Activated naive CD4-positive, alpha-beta T cell treated with anti-CD3 and anti-CD28 coated beads, Interleukin-2, amount 50 U/mL, for 24 hours (primary cell): Measurements from ENCODE around the gene LRRC7.
A peak's percentile ranks its signal among the peaks of the same experiment; 100 is the strongest.

Experiments
- H3K27ac Mint-ChIP-seq: one replicate; pipeline ENCODE4 v1.8.0; 2021; ENCODE audit warnings: mild to moderate bottlenecking, mixed read lengths
- H3K27me3 Mint-ChIP-seq: one replicate; pipeline ENCODE4 v1.8.0; 2021; ENCODE audit warnings: mixed read lengths
- H3K36me3 Mint-ChIP-seq: one replicate; pipeline ENCODE4 v1.8.0; 2021; ENCODE audit warnings: mixed read lengths
- H3K4me1 Mint-ChIP-seq: one replicate; pipeline ENCODE4 v1.8.0; 2021; ENCODE audit warnings: mixed read lengths
- H3K4me3 Mint-ChIP-seq: one replicate; pipeline ENCODE4 v1.8.0; 2021; ENCODE audit warnings: mild to moderate bottlenecking, mixed read lengths
- H3K9me3 Mint-ChIP-seq: one replicate; pipeline ENCODE4 v1.8.0; 2021; ENCODE audit warnings: mixed read lengths

The LRRC7 gene

DNA sequence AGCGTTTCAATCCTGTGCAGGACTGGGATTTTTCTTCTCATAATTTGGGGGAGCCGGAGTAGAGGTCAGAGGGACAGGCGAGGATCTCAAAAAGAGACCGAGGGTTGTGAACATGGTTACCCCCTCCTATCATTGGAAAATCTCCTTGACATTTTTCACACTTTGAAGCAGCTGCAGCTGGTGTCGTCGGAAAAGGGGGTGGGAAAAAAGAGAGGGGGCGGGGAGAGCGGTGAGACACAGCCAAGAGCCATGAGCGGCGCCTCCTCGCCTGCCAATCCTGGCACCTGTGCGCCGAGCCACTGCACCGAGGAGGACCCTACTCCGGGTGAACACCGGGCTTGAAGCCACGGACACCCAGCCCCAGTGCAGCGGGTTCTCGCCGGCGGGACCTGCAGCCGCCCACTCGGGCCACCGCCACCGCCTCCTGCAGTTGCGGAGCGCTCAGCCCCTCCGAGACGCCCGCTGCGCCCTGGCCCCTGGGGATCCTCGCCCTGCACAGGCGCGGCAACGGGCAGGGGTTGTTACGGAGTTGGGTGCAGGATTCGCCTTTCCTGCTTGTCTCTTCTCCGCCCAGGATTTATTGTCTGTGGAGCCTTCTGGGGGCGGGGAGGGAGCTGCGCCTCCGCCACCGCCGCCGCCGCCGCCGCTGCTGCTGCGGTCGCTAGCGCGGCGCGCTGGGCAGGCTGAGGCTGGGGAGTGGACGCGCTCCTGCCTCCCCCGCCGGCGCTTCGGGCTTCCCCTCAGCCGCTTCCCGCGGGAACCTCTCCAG lies at the start of gene LRRC7:
LRRC7 (plus strand) TSS at position 271 of the 769 bp plus-strand sequence. CDS start 718 bp downstream, outside the sequence.
- peak within 1 kb of the TSS; percentile 90 for H3K4me3 Mint-ChIP-seq
- H3K4me1 Mint-ChIP-seq = peaks cover 9% of the 10 kb centered on the region
- peaks cover 6% of the 10 kb centered on the region for H3K9me3 Mint-ChIP-seq
- H3K36me3 Mint-ChIP-seq = no peaks in the 10 kb centered on the region
- H3K27me3 Mint-ChIP-seq = peaks cover 19% of the 10 kb centered on the region
- peak within 1 kb of the TSS; percentile 76 for H3K27ac Mint-ChIP-seq

DNA sequence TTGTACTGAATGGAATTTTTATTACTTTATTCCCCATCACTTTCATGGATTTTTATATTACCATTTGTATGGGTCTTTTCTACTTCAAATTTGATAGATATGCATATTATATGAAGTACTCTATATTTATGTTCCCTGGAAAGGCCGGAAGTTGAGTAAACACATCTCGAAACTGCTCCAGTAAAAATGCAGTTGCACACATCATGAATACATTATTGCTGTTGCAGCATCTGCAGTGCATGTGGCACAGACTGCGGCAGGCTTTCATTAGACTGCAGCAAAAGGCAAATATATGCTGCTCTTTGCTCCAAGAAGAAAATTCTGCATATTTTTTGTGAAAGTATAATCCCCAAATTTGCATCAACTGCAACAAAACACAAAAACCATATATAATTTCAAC lies 48.7 kb upstream of the LRRC7 start:
- H3K9me3 Mint-ChIP-seq = no peaks in the 10 kb centered on the region
- no peak overlapping the region for H3K27ac Mint-ChIP-seq
- no peak overlapping the region for H3K4me3 Mint-ChIP-seq
- no peaks in the 10 kb centered on the region for H3K27me3 Mint-ChIP-seq
- no peaks in the 10 kb centered on the region for H3K36me3 Mint-ChIP-seq
- no peaks in the 10 kb centered on the region for H3K4me1 Mint-ChIP-seq

- Mint-ChIP-seq H3K36me3 (no peaks in the 10 kb centered on the region), H3K27ac (no peak overlapping the region), H3K9me3 (no peaks in the 10 kb centered on the region), H3K4me1 (no peaks in the 10 kb centered on the region), H3K4me3 (no peak overlapping the region), H3K27me3 (no peaks in the 10 kb centered on the region)
These were observed 47.4 kb upstream of the LRRC7 start for GRCh38 chr1:69520326-69520725.

DNA sequence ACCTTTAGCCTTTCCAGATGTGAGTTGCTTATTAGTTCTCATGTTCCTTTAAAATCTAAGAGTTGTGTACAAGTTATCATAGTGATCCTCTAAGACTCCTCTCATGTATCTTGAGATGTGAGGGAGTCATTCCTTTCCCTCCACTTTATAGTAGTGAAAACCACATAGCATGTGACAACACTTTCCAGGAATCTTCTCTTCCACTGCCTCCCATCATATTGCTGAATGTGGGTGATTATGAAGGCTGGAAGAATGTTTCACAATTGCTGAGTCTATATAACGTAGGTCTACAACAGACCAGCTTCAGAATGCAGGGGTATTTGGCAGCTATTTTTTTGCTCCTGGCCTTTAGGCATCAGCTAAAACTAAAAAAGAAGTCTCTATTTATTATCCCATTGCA lies 44.7 kb upstream of the LRRC7 start:
- H3K27ac Mint-ChIP-seq = no peak overlapping the region
- H3K27me3 Mint-ChIP-seq = no peaks in the 10 kb centered on the region
- H3K4me1 Mint-ChIP-seq = no peaks in the 10 kb centered on the region
- H3K36me3 Mint-ChIP-seq = no peaks in the 10 kb centered on the region
- no peak overlapping the region for H3K4me3 Mint-ChIP-seq
- H3K9me3 Mint-ChIP-seq = no peaks in the 10 kb centered on the region

DNA sequence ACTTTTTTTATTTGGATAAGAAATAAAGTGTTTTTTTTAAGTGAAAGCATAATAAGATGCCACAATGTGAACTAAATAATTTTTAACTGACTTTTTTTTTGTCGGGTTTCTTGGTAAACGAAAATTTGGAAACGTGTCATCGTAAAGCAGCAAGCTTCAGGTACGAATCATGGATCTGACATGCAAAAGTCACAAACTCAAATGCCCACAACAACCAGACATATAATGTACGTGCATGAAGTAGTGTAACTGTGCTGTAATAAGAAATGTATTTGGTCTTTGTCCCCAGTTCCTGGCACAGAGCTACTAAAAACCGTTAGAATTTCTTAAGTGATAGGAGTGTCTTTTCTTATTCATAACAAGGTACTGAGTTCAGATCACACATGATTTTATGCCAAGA lies 44.3 kb upstream of the LRRC7 start:
- no peaks in the 10 kb centered on the region for H3K9me3 Mint-ChIP-seq
- H3K27ac Mint-ChIP-seq = no peak overlapping the region
- no peaks in the 10 kb centered on the region for H3K27me3 Mint-ChIP-seq
- no peaks in the 10 kb centered on the region for H3K36me3 Mint-ChIP-seq
- no peaks in the 10 kb centered on the region for H3K4me1 Mint-ChIP-seq
- no peak overlapping the region for H3K4me3 Mint-ChIP-seq

- H3K4me3 Mint-ChIP-seq = no peak overlapping the region
- H3K27me3 Mint-ChIP-seq = no peaks in the 10 kb centered on the region
- no peaks in the 10 kb centered on the region for H3K9me3 Mint-ChIP-seq
- H3K4me1 Mint-ChIP-seq = no peaks in the 10 kb centered on the region
- no peak overlapping the region for H3K27ac Mint-ChIP-seq
- H3K36me3 Mint-ChIP-seq = no peaks in the 10 kb centered on the region
These were observed 43.7 kb upstream of the LRRC7 start for GRCh38 chr1:69524015-69524414.

DNA sequence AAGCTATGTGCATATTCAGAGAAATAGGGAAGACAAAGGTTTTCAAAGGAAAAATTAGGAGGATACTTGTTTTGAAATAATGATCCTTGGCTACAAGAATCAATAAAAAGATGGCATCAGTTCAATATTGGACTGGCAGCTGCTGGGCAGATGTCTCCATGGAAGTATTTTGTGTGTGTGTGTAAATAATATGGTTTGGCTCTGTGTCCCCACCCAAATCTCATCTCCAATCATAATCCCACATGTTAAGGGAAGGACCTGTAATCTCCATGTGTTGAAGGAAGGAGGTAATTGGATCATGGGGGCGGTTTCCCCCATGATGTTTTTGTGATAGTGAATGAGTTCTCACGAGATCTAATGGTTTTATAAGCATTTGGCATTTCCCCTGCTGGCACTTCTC lies 40.4 kb upstream of the LRRC7 start:
- no peaks in the 10 kb centered on the region for H3K4me1 Mint-ChIP-seq
- no peak overlapping the region for H3K27ac Mint-ChIP-seq
- H3K9me3 Mint-ChIP-seq = no peaks in the 10 kb centered on the region
- no peak overlapping the region for H3K4me3 Mint-ChIP-seq
- H3K27me3 Mint-ChIP-seq = no peaks in the 10 kb centered on the region
- no peaks in the 10 kb centered on the region for H3K36me3 Mint-ChIP-seq

- Mint-ChIP-seq H3K27me3 (no peaks in the 10 kb centered on the region), H3K9me3 (peaks cover 5% of the 10 kb centered on the region), H3K4me1 (no peaks in the 10 kb centered on the region)
These were observed 39.3 kb upstream of the LRRC7 start for GRCh38 chr1:69528376-69528775.

GRCh38 chr1:69533343-69533742 lies 34.4 kb upstream of the LRRC7 start:
- no peak overlapping the region for H3K4me3 Mint-ChIP-seq
- H3K36me3 Mint-ChIP-seq = no peaks in the 10 kb centered on the region
- no peaks in the 10 kb centered on the region for H3K4me1 Mint-ChIP-seq
- peaks cover 5% of the 10 kb centered on the region for H3K9me3 Mint-ChIP-seq
- H3K27ac Mint-ChIP-seq = no peak overlapping the region
- no peaks in the 10 kb centered on the region for H3K27me3 Mint-ChIP-seq

More at GRCh38 chr1:69528376-69528775, 39.3 kb upstream of the LRRC7 start:
- H3K27ac Mint-ChIP-seq = no peak overlapping the region
- no peaks in the 10 kb centered on the region for H3K36me3 Mint-ChIP-seq
- no peak overlapping the region for H3K4me3 Mint-ChIP-seq

GRCh38 chr1:69534829-69535228 lies 32.9 kb upstream of the LRRC7 start:
- Mint-ChIP-seq H3K27ac (no peak overlapping the region), H3K4me1 (no peaks in the 10 kb centered on the region), H3K27me3 (no peaks in the 10 kb centered on the region), H3K36me3 (no peaks in the 10 kb centered on the region), H3K4me3 (no peak overlapping the region), H3K9me3 (peaks cover 16% of the 10 kb centered on the region)

DNA sequence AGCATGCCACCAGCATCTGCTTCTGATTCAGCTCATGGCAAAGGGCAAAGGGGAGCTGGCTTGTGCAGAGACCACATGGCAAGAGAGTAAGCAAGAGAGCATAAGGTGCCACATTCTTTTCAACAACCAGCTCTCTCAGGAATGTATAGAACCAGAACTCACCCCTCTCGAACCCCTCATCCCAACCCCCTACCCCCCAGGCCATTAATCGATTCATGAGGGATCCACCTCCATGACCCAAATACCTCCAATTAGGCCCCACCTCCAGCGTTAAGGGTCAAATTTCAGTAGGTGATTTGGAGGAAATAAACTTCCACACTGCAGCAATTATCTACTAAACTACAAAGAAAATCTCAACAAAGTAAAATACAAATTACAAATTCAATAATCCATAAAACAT lies 32.2 kb upstream of the LRRC7 start:
- H3K36me3 Mint-ChIP-seq = no peaks in the 10 kb centered on the region
- H3K4me1 Mint-ChIP-seq = no peaks in the 10 kb centered on the region
- no peak overlapping the region for H3K4me3 Mint-ChIP-seq
- H3K9me3 Mint-ChIP-seq = peaks cover 16% of the 10 kb centered on the region
- no peak overlapping the region for H3K27ac Mint-ChIP-seq
- no peaks in the 10 kb centered on the region for H3K27me3 Mint-ChIP-seq

DNA sequence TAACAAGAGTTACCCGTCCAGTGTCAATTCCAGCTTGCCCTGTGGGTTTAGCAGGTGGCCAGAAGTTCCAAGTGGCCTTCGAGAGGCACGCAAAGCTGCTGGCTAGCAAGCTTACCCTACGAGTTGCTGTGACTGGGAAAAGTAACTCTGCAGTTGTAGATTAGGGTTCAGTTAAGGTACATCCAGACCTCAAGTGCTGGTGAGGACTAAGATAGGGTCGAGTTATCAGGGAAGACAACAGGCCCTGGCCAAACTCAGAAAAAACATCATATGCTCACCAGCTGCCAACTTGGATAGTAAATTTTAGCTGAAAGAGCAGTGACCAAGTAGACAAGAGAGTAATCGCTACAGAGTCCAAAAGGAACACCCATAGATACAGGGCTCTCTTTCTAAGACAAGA lies 27.7 kb upstream of the LRRC7 start:
- H3K27ac Mint-ChIP-seq = no peak overlapping the region
- no peaks in the 10 kb centered on the region for H3K36me3 Mint-ChIP-seq
- no peaks in the 10 kb centered on the region for H3K4me1 Mint-ChIP-seq
- no peaks in the 10 kb centered on the region for H3K27me3 Mint-ChIP-seq
- no peak overlapping the region for H3K4me3 Mint-ChIP-seq
- peaks cover 11% of the 10 kb centered on the region for H3K9me3 Mint-ChIP-seq

- Mint-ChIP-seq H3K27ac (no peak overlapping the region), H3K4me1 (no peaks in the 10 kb centered on the region), H3K4me3 (no peak overlapping the region), H3K9me3 (peaks cover 5% of the 10 kb centered on the region), H3K36me3 (no peaks in the 10 kb centered on the region), H3K27me3 (no peaks in the 10 kb centered on the region)
These were observed 16.0 kb upstream of the LRRC7 start for GRCh38 chr1:69551476-69552324.

DNA sequence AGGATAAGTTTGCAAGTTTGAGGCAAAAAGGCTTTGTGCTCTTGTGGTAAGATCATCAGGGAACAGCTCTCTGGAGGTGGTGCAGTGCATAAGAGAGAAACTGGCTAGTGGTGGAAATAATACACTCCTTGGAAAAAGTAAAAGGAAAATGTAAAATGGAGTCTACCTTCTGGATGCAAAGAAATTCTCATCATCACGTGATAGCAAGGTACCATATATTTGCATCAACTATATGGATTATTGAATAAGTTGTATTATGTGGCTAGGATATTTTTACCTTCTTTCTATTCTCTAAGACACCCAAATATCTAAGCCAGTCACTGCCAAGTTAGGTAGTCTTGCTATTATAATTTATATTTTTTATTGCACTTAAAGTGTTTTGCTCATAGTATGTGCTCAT lies 14.0 kb upstream of the LRRC7 start:
- peaks cover 5% of the 10 kb centered on the region for H3K9me3 Mint-ChIP-seq
- H3K4me3 Mint-ChIP-seq = no peak overlapping the region
- H3K27me3 Mint-ChIP-seq = no peaks in the 10 kb centered on the region
- no peaks in the 10 kb centered on the region for H3K36me3 Mint-ChIP-seq
- H3K4me1 Mint-ChIP-seq = no peaks in the 10 kb centered on the region
- H3K27ac Mint-ChIP-seq = no peak overlapping the region

GRCh38 chr1:69568421-69569174 lies 876 bp downstream of the LRRC7 start:
- Mint-ChIP-seq H3K27ac (peak overlapping the region; percentile 72), H3K9me3 (peaks cover 6% of the 10 kb centered on the region), H3K27me3 (peaks cover 19% of the 10 kb centered on the region), H3K4me1 (peaks cover 9% of the 10 kb centered on the region), H3K36me3 (no peaks in the 10 kb centered on the region), H3K4me3 (peak overlapping the region; percentile 90)

GRCh38 chr1:69569175-69569541 lies 1.4 kb downstream of the LRRC7 start:
- peak overlapping the region; percentile 72 for H3K27ac Mint-ChIP-seq
- H3K4me1 Mint-ChIP-seq = peaks cover 9% of the 10 kb centered on the region
- H3K27me3 Mint-ChIP-seq = peaks cover 19% of the 10 kb centered on the region
- H3K36me3 Mint-ChIP-seq = no peaks in the 10 kb centered on the region
- peak overlapping the region; percentile 90 for H3K4me3 Mint-ChIP-seq
- peaks cover 6% of the 10 kb centered on the region for H3K9me3 Mint-ChIP-seq
